HuH-7.5 (cell line): ENCODE measurements around the gene ATP8A2.

Experiments used
- DNase-seq: peaks from one replicate; pipeline ENCODE4 v3.0.0; 2011; ENCODE audit warnings: low spot score

ATP8A2 gene

GRCh38 chr13:25731536-25731935 is 359.8 kb downstream of the ATP8A2 start:
- no peak for DNase-seq

DNA sequence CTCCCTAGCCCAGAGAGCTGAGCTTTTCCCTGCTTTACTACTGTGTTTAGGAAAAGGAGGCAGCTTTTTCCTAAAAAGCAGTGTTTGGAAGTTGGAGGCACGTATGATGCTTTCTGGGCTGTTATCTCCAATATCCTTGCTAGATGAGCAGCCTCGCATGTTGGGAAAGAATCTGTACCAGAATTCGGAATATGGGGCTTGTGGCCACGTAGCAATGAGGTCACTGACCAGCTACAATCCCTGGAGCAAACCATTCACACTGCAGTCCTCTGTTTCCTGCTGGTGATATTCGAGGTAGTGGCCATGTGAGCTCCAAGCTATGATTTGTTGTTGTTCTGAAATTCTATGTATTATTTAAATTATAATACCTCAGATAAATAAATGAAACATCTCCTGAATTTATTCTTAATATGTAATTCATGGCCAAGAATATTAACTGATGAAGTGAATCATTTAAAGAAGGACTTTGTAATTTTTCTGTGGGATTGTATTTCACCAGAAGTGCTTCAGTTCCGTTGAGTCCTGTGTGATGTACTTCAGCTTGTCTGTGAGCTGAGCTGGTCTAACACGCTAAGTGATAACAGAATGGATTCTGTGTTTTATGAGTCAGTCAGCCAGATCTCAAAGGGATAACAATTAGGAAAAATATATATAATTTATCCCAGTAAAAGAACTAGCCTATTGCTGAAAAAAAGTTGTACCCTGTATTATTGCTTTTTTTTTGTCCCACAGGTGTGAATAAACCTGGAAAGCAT is 360.5 kb downstream of the ATP8A2 start:
- no peak for DNase-seq

DNA sequence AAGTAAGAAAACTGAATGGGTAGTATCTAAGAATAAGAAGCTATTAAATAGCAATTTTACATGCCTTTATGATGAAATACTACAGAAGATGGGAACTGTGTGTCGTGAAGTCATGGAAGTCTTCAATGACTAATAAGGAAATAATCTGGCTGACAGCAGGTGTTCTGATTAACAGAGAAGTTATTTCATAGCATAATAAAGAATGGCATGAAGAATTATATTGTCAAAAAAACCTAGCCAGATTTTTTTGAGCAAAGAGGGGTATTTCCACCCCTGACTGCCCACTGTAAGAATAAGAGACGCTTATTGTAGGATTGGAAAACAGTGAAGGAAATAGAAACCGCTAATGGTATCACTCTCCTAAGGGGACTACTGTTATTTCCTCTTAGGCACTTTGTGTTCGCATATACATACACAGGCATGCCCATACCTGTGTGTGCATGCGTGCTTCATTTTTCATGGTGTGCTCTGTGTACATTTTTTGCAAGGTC is 361.3 kb downstream of the ATP8A2 start:
- no peak for DNase-seq

GRCh38 chr13:25733696-25734435 is 362.1 kb downstream of the ATP8A2 start:
- DNase-seq = no peak

DNA sequence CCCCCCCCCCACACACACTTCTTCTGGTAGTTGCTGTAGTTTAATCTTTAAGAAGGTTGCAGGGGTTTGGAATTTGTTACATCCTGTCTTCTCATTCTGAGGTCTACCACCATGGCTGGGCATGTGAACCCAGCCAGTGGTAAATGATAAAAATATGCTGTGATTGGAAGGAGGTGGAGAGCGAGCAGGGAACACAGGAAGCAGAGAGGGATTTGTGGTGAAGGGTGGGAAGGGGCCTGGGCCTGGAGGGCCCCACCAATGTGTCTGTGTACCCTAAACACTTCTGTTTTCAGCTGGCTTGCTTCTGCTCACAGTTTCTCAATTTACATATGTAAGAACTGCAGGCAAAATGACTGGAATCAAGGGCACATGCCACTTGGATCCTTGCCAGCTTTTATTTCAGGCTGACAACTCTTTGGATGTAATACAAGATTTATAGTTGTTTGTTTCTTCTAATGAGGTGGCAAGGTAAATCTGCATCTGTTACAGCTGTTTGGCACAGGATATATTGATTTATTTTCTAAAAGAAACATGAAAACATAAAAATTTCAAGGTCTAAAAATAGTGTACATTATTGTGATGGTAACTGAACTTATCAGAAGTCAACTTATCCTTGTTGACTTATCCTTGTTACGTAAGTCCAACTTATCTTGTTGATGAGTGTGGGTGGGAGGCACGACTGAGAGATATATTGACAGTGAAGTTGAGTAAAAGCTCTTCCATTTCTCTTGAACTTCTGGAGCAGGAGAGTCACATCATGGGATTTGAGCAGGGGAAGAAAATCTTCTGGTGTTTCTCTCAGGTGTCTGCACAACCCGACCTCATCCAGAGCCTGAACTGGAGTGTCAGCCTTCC is 366.8 kb downstream of the ATP8A2 start:
- DNase-seq = no peak

GRCh38 chr13:25739376-25739775 is 367.6 kb downstream of the ATP8A2 start:
- no peak for DNase-seq

DNA sequence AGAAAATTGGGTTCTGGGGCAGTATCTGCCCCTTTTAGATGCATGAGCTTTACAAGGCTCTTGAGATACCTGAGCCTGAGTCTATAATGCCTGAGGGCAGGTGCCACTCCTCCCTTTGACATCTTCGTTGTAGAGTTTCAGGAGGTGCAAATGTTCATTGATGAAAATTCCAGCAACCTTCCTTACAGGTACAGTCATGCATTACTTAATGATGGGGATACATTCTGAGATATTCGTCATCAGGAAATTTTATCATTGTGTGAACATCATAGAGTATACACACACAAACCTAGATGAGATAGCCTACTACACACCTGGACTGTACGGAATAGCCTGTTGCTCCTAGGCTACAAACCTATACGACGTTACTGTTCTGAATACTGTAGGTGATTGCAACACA is 370.0 kb downstream of the ATP8A2 start:
- no peak for DNase-seq

- no peak for DNase-seq
Observed at GRCh38 chr13:25742220-25742619, 370.4 kb downstream of the ATP8A2 start.

DNA sequence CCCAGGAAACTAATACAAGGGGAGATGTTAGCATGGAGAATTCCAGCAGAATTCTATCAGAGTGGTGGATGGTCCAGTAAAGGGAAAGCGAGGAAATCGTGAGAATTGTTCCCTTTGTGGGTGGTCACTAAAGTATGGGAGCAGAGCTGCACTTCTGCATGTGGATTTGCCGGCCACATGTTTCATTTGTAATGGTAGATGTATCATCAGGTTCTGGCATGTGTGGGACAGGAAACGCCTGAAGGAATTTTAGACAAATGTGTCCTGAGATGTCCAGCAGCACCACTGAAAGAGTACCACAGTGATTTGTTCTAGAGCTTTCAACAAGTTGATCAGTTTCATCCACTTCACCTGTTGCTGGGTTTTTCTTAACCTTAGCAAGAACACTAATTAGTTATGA is 371.6 kb downstream of the ATP8A2 start:
- no peak for DNase-seq

DNA sequence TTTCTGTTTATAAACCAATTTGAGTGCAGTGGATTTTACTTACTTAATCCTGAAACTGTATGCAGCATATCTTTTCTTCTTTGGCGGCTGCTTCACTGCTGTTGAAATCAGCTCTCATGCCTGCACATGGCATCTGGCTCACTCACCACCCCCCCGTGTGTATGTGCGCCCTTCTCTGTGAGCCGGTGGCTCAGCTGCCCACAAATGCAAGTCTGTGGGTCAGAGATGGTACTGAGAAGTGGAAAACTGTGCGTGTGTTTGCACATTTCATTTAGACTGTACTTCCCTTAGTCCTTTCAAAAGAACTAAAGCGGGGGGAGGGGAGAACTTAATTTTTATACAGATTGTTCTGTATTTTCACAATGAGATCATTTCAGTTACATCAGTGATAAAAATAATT is 372.4 kb downstream of the ATP8A2 start:
- DNase-seq = no peak

DNA sequence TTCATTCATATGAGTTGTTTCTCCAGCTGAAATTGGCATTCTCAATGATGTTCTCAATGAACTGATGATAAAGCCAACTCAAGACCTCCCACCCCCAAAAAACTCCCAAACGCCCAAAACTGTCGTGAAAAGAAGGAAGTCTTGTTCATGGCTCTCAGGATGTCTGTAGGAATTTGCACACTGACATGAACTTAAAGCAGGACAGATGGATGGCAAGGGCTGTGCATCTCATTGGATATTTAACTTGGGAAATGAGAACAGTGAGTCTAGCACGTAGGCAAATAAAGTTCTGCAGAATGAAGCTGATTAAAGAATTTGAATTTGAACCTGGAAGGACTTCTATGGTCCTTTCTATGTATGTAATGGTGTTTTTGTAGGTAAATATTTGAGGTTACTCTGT is 374.4 kb downstream of the ATP8A2 start:
- DNase-seq = no peak

- DNase-seq = no peak
Observed at GRCh38 chr13:25752957-25753551, 381.3 kb downstream of the ATP8A2 start.

DNA sequence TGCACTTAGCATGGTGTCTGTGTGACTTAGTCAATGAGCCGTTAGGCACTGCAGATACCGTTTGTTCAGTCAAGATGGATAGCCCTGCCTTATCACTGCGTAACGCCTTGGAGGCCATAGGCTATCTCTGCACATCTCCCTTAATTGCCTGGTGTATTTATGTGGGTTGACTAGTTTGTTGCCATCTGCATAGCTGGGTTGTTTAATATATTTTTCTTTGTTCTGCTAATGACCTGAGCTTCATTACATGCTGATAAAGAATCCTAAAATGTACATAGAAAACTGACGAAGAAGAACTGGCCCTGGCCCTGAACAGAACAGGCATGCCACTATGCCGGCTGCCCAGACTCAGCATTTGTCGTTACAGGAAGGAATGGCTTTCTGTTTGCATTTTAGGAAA is 382.2 kb downstream of the ATP8A2 start:
- DNase-seq = no peak

DNA sequence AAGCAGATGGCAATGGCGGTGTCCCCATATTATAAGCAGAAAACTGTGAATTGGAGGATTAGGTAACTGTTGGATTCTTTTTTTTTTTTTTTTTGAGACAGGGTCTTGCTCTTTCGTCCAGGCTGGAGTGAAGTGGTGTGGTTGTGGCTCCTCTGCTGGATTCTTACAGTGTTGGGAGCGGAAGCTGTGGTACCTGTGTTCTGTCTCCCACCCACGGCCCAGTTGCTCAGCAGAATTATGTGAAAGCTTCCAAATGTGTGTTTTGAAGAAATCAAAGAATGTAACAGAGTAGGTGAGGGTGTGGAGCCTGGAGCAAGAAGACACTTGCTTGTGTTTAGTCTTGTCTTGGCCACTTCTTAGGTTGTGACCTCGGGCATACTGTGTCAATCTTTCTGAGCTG is 384.5 kb downstream of the ATP8A2 start:
- no peak for DNase-seq

GRCh38 chr13:25756912-25757311 is 385.1 kb downstream of the ATP8A2 start:
- DNase-seq = no peak

DNA sequence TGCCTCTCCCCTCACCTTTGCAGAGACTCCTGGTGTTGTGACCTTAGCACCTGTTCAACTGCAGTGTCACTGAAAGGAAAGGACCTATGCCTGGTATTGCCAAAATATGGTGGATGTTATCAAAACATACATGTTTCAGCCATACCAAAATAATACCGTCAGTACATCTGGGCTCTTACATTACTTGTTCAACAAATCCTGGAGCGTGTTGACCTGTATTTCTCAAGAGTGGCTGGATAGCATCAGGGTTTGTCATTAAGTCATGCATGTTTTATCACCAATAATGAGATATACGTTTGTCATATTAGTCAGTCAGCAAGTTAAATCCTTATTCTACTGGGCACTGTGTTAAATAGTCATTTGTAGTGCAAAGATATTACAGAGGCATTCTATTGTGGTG is 389.3 kb downstream of the ATP8A2 start:
- DNase-seq = no peak

DNA sequence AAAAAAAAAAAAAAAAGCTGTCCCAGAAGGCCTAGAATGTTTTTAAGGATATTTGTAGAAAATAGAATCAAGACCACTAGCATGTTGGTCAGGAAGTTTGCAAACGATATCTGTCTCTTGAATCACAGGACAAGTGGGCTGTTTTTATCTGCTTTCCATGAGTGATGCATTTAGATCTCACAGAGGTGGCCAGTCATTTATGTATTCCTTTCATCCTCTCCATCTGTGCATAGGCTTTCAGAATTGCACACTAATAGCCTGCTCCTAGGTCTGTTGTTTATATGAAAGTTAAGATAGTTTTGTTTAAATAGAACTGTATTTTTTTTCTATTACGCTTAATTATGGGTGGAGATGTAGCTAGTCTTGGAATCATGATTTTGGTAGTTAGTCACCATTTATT is 390.5 kb downstream of the ATP8A2 start:
- DNase-seq = no peak

- no peak for DNase-seq
Observed at GRCh38 chr13:25762795-25763377, 391.1 kb downstream of the ATP8A2 start.

DNA sequence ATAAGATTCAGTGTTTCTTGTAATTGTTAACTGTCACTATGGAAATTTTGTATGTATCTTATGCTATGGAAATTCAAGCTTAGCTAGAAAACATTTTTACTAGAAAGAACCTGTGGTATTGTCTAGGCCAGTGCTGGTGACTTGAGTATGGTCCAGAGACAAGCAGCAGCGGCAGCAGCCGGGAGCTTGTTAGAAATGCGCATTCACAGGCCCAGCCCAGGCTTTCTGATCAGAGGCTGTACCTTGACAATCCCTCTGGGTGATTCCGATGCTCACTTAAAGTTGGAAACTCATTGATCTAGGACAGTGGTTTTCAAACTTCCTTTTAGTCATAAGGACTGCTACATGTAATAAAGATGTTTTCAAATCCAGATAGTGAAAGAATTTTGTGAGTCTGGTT is 392.6 kb downstream of the ATP8A2 start:
- DNase-seq = no peak

DNA sequence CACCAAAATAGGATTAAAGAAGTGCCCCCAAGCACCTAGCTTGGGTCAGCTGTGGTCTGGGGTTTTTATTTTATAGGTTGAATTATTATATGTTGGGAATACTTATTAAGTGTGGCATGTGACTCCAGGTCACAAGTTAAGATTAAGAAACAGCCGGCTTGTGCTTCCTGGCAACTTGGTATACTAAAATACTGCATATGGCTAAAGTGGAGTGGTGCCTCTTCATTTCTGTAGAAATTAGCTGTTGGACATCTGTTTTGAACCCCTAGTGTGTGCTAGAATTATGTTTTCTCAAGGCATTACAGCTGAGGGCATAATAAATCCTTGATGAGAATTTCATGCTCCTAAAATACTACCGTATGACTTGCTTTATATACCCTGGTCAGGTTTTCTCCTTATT is 393.5 kb downstream of the ATP8A2 start:
- no peak for DNase-seq

- no peak for DNase-seq
Observed at GRCh38 chr13:25766576-25766975, 394.8 kb downstream of the ATP8A2 start.

- no peak for DNase-seq
Observed at GRCh38 chr13:25766991-25767390, 395.2 kb downstream of the ATP8A2 start.
